ENCODE data around the gene VAC14. TPM values are rescaled to one million over a fixed set of nuclear protein-coding genes. Genes with fewer than 3 reads are reported as not detected.

VAC14 gene
- total RNA-seq, 4 donors from 2014 or later: 31.1 to 47.0 (median 37.0) TPM

- Histone ChIP-seq H3K27me3 (no peaks in the 10 kb centered on the region), H3K36me3 (peaks cover 0 to 35% (median 15%) of the 10 kb centered on the region in 4 donors), H3K27ac (replicated peaks in 1 of 4) (peak overlapping the region; percentile 87 to 89 (median 89)), H3K9me3 (no peaks in the 10 kb centered on the region), H3K4me3 (no peak overlapping the region), H3K4me1 (peaks cover 30 to 48% (median 41%) of the 10 kb centered on the region in 4 donors)
- intact Hi-C loops (cut with DNase I): no loop called here
- no peak for DNase-seq (ENCODE audit: extremely low spot score)
- TF ChIP-seq POLR2AphosphoS5 (IDR thresholded peaks at IDR 0.05) (peak; percentile 44 to 54), EP300 (IDR thresholded peaks at IDR 0.05) (no peak)
- WGBS: 77% methylated on average over 11 of the region's 22 CpGs
Measured at GRCh38 chr16:70725024-70725911, 75.7 kb downstream of the VAC14 start.

GRCh38 chr16:70724146-70725023 lies 76.6 kb downstream of the VAC14 start:
- no peak for DNase-seq (ENCODE audit: extremely low spot score)
- H3K4me3 ChIP-seq: no peak overlapping the region
- peaks cover 0 to 3% (median 0%) of the 10 kb centered on the region in 4 donors for H3K9me3 ChIP-seq
- no peaks in the 10 kb centered on the region for H3K27me3 ChIP-seq
- intact Hi-C loops (cut with DNase I): no loop called here
- no peak for TF ChIP-seq CTCF (IDR thresholded peaks at IDR 0.05)
- no peak for TF ChIP-seq EP300 (IDR thresholded peaks at IDR 0.05)
- no peak for TF ChIP-seq POLR2A (IDR thresholded peaks at IDR 0.05; ENCODE audit: low read depth)
- no peak for TF ChIP-seq POLR2AphosphoS5 (IDR thresholded peaks at IDR 0.05)
- 95% methylated on average over 12 of the region's 15 CpGs for WGBS
- peaks cover 30 to 48% (median 41%) of the 10 kb centered on the region in 4 donors for H3K4me1 ChIP-seq
- H3K27ac ChIP-seq (replicated peaks in 1 of 4): peak overlapping the region; percentile 87 to 89 (median 89)
- peaks cover 0 to 39% (median 21%) of the 10 kb centered on the region in 4 donors for H3K36me3 ChIP-seq

- H3K27ac ChIP-seq (replicated peaks in 1 of 4): peak overlapping the region in 2 of 4 donors; percentile 87 to 89
- H3K9me3 ChIP-seq: peaks cover 0 to 3% (median 0%) of the 10 kb centered on the region in 4 donors
- 96% methylated on average over 5 of the region's 6 CpGs for WGBS
- DNase-seq (ENCODE audit: extremely low spot score): no peak
- peaks cover 30 to 48% (median 41%) of the 10 kb centered on the region in 4 donors for H3K4me1 ChIP-seq
- no peak overlapping the region for H3K4me3 ChIP-seq
- no peaks in the 10 kb centered on the region for H3K27me3 ChIP-seq
- intact Hi-C loops (cut with DNase I): no loop called here
- peaks cover 0 to 33% (median 18%) of the 10 kb centered on the region in 4 donors for H3K36me3 ChIP-seq
- no peak for TF ChIP-seq POLR2A (IDR thresholded peaks at IDR 0.05; ENCODE audit: low read depth)
- no peak for TF ChIP-seq POLR2AphosphoS5 (IDR thresholded peaks at IDR 0.05)
- no peak for TF ChIP-seq CTCF (IDR thresholded peaks at IDR 0.05)
- no peak for TF ChIP-seq EP300 (IDR thresholded peaks at IDR 0.05)
Measured at GRCh38 chr16:70723740-70724145, 77.2 kb downstream of the VAC14 start.

- WGBS: 84% methylated on average over 7 of the region's 18 CpGs
- TF ChIP-seq POLR2AphosphoS5 (IDR thresholded peaks at IDR 0.05) (no peak), EP300 (IDR thresholded peaks at IDR 0.05) (no peak), POLR2A (IDR thresholded peaks at IDR 0.05; ENCODE audit: low read depth) (no peak), CTCF (IDR thresholded peaks at IDR 0.05) (no peak)
- intact Hi-C loops (cut with DNase I): no loop called here
- Histone ChIP-seq H3K9me3 (peaks cover 0 to 3% (median 0%) of the 10 kb centered on the region in 4 donors), H3K27me3 (no peaks in the 10 kb centered on the region), H3K27ac (replicated peaks in 1 of 4) (no peak overlapping the region), H3K4me1 (peaks cover 21 to 39% (median 30%) of the 10 kb centered on the region in 4 donors), H3K36me3 (peaks cover 0 to 28% (median 18%) of the 10 kb centered on the region in 4 donors), H3K4me3 (no peak overlapping the region)
- DNase-seq (ENCODE audit: extremely low spot score): no peak
Measured at GRCh38 chr16:70721202-70721963, 79.6 kb downstream of the VAC14 start.

Data from esophagus muscularis mucosa (tissue), 4 donors.